KOPT-K1 (cell line): ENCODE results near the gene CT45A1.
"Not testable (repeated sequence)": the region's sequence is repeated elsewhere in the genome, so short reads cannot be mapped to it uniquely, and the experiment has no call there.

ENCODE experiments used
- H3K27ac ChIP-seq: fragments of 200-600 bp; sonication (generic); 2 replicates; pipeline ENCODE4 v1.5.1; 2016; ENCODE audit warnings: antibody characterized with exemption, mild to moderate bottlenecking, low read depth, low read length; ENCODE audit not compliant: poor library complexity, severe bottlenecking
- H3K36me3 ChIP-seq: fragments of 200-600 bp; sonication (generic); 2 replicates; pipeline ENCODE4 v1.5.1; 2017; ENCODE audit warnings: antibody characterized with exemption, mild to moderate bottlenecking, low read length, moderate library complexity; ENCODE audit not compliant: insufficient read depth
- H3K9me3 ChIP-seq: fragments of 200-600 bp; sonication (generic); 2 replicates; pipeline ENCODE4 v1.5.1; 2017; ENCODE audit warnings: antibody characterized with exemption, low read length, mild to moderate bottlenecking; ENCODE audit not compliant: insufficient read depth, poor library complexity, severe bottlenecking

CT45A1 gene, protein sequence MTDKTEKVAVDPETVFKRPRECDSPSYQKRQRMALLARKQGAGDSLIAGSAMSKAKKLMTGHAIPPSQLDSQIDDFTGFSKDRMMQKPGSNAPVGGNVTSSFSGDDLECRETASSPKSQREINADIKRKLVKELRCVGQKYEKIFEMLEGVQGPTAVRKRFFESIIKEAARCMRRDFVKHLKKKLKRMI

GRCh38 chrX:135713183-135713689 lies at the start of gene CT45A1:
Gene CT45A1, plus strand, starts transcription at chrX:135713639. Its CDS starts 5,302 bp downstream, at chrX:135718941.
- not testable (repeated sequence) for H3K9me3 ChIP-seq, H3K36me3 ChIP-seq

DNA sequence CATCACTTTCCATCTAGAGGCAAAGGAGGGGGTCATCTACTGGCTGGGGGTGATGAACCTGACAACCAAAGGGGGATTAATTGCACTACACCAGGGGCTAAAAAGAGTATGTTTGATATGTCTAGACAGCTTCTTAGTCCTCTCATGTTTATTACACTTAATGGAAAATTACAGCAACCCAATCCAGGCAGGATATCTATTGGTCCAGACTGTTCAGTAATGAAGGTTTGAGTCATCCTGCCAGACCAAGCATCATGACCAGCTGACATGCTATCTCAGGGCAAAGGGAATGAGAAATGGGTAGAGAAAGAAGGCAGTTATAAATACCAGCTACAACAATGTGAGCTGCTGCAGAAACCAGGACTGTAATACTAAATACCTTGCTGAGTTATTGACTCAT lies 40.5 kb upstream of the CT45A1 start:
- not testable (repeated sequence) for H3K36me3 ChIP-seq, H3K27ac ChIP-seq, H3K9me3 ChIP-seq

More at GRCh38 chrX:135713183-135713689, at the start of gene CT45A1:
- not testable (repeated sequence) for H3K27ac ChIP-seq

DNA sequence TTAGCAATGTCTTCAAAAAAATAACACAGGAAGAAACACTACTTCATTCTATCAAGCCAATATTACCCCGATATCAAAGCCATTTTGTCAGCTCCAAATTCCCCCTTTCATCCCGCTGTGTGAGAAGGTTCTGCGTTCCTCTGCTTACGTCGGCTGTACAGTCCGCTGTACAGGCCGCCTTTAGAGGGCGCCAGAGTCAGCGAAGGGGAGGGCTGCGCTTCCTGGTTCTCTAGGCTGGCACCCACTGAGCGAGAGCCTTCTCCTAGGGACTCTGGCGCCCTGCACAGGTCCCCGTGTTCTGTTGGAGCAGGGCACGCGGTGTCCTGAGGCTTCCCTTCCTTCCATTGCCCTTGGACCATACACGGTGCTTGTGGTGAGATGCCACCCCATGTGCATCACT lies 25.3 kb upstream of the CT45A1 start:
- no peak overlapping the region for H3K27ac ChIP-seq
- no peaks in the 10 kb centered on the region for H3K36me3 ChIP-seq
- H3K9me3 ChIP-seq = no peaks in the 10 kb centered on the region

DNA sequence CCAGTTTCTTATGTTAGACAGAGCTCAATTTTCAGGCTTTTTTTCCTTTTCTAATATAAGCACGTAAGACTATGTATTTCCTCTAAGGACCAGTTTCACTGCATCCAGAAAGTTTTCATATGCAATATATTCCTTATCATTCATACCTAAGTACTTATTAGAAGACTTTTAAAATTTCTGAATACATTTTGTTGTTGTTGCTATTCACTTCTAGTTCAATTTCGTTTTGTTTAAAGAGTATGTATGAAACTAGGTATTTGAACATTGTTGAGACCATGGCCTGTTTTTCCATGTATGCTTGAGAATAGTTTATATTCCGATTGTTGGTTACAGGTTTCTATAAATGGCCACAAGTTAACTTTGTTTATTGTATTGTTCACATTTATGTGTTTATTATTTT lies 18.0 kb upstream of the CT45A1 start:
- Histone ChIP-seq H3K36me3 (no peaks in the 10 kb centered on the region), H3K9me3 (no peaks in the 10 kb centered on the region), H3K27ac (no peak overlapping the region)

DNA sequence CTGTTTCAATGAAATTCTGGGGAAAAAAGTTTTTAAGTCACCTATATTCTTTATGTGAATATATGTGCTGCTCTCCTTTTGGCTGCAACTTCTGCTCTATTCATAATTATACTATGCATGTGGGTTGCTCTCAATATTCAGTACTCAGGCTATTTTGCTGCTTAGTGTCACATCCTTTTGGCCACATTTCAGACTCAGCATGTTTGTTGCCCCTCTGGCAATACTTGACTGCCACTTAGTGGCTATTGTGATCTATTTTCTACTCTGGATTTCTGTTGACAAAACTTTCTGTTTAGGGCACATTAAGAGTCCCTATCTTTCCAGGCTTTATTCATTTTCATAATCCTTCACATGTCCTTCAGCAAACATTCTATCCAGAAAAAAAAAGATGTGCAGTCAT lies 15.8 kb upstream of the CT45A1 start:
- Histone ChIP-seq H3K9me3 (no peaks in the 10 kb centered on the region), H3K36me3 (no peaks in the 10 kb centered on the region), H3K27ac (no peak overlapping the region)

- Histone ChIP-seq H3K27ac (no peak overlapping the region), H3K9me3 (no peaks in the 10 kb centered on the region), H3K36me3 (no peaks in the 10 kb centered on the region)
Observed at GRCh38 chrX:135698924-135699323, 14.5 kb upstream of the CT45A1 start.

GRCh38 chrX:135707880-135708279 lies 5.6 kb upstream of the CT45A1 start:
- no peaks in the 10 kb centered on the region for H3K36me3 ChIP-seq
- H3K9me3 ChIP-seq = no peaks in the 10 kb centered on the region
- no peak overlapping the region for H3K27ac ChIP-seq

DNA sequence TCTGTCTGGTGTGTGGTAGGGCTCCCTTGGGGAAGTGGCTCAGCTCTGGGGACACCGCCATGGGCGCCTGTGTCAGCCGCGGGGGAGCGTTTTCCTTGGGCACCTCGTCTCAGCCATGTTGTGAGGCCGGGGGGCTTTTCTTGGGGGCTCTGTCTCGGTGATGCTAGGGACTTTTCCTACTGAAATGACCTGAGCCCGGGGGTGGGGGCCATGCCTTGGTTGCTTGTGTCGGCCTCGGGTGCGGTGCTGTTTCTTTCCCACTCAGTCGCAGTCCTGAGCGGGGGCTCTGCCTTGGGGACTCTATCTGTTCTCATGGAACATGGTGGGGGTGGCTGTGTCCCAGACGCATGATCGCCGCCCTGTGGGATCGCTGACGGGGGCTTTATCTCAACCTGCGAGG lies 356 bp downstream of the CT45A1 start:
- Histone ChIP-seq H3K36me3 (no peaks in the 10 kb centered on the region), H3K9me3 (no peaks in the 10 kb centered on the region), H3K27ac (no peak overlapping the region)

- not testable (repeated sequence) for H3K9me3 ChIP-seq, H3K36me3 ChIP-seq, H3K27ac ChIP-seq
Observed at GRCh38 chrX:135734666-135735065, 21.2 kb downstream of the CT45A1 start.

DNA sequence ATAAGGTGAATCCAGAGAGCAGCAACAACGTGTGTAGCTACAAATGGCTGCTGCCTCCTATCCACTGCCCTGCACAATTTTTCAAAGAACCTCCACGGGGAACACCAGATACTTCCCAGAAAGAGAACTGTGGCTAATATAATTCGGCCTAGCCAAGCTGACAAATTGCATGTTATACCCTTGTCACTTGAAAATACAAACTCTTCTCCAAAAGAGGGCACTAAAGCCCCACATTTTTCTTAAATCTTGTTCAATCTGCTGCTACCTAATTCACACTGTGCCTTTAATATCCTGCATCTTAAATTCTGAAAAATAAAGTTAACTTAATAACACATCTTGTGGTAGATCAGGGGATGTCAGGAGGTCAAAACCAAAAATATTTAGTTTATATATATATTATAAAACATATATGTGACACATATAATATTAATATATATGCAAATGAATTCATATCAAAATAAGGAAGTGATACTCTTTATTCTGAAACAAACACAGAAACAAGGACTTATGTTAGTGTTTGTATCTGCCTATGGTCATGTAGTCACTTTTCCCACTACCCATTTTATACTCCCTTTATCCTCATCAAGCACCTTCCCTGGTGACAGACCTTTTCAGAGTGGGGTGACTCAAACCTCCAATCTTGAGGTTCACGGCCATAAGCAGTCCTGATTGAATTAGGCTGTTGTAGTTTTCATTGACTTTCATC lies 24.1 kb downstream of the CT45A1 start:
- no peaks in the 10 kb centered on the region for H3K36me3 ChIP-seq
- no peaks in the 10 kb centered on the region for H3K9me3 ChIP-seq
- no peak overlapping the region for H3K27ac ChIP-seq

GRCh38 chrX:135740681-135741149 lies 27.3 kb downstream of the CT45A1 start:
- Histone ChIP-seq H3K36me3 (no peaks in the 10 kb centered on the region), H3K9me3 (no peaks in the 10 kb centered on the region), H3K27ac (no peak overlapping the region)

GRCh38 chrX:135741192-135741715 lies 27.8 kb downstream of the CT45A1 start:
- Histone ChIP-seq H3K36me3 (no peaks in the 10 kb centered on the region), H3K27ac (no peak overlapping the region), H3K9me3 (no peaks in the 10 kb centered on the region)

- H3K27ac ChIP-seq, H3K36me3 ChIP-seq, H3K9me3 ChIP-seq: not testable (repeated sequence)
Observed at GRCh38 chrX:135744739-135745138, 31.3 kb downstream of the CT45A1 start.

- not testable (repeated sequence) for H3K36me3 ChIP-seq, H3K27ac ChIP-seq, H3K9me3 ChIP-seq
Observed at GRCh38 chrX:135768091-135768490, 54.7 kb downstream of the CT45A1 start, which contains the start of gene CT45A3. Gene CT45A3, minus strand, starts transcription at chrX:135768191. Its CDS starts 3,747 bp downstream, at chrX:135764444.
